ENCODE measurements around the gene ATP8B4.

DNA sequence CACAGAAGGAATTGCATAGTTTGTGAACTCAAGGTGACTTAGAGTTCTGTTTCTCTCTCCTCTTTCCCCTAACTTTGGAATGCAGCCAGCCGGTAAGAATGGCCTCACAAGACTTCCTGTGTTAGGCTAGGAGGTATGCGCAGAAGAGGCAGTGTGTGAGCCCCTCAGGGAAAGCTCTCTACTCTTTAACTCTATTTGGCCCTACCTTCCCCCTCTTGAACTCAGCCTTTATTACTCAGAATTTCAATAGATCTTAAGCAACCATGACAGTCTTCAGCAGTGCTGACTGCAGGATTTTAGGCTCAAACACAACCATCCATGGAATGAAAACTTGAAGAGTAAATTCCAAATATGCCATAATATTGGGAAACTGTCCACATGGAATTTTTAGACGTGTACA is 288.6 kb downstream of the ATP8B4 start:
- TF ChIP-seq, protein P1, sequence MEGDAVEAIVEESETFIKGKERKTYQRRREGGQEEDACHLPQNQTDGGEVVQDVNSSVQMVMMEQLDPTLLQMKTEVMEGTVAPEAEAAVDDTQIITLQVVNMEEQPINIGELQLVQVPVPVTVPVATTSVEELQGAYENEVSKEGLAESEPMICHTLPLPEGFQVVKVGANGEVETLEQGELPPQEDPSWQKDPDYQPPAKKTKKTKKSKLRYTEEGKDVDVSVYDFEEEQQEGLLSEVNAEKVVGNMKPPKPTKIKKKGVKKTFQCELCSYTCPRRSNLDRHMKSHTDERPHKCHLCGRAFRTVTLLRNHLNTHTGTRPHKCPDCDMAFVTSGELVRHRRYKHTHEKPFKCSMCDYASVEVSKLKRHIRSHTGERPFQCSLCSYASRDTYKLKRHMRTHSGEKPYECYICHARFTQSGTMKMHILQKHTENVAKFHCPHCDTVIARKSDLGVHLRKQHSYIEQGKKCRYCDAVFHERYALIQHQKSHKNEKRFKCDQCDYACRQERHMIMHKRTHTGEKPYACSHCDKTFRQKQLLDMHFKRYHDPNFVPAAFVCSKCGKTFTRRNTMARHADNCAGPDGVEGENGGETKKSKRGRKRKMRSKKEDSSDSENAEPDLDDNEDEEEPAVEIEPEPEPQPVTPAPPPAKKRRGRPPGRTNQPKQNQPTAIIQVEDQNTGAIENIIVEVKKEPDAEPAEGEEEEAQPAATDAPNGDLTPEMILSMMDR (IDR thresholded peaks at IDR 0.05): no peak
- no peak for TF ChIP-seq POLR2AphosphoS5 (IDR thresholded peaks at IDR 0.05)
